Measurements from ENCODE around the gene CEACAM18.

The CEACAM18 gene

GRCh38 chr19:51460164-51460992 is 18.0 kb upstream of the CEACAM18 start:
- ChIA-PET POLR2A (no interaction called here), CTCF (interaction anchor here (0.7 to 3.9 kb wide), 4 partner anchors 12 to 194 kb away, joined by 3 to 21 read pairs (median 4); no protein-coding TSS in a partner anchor)
- no peak overlapping the region for H3K4me3 ChIP-seq (ENCODE audit: low read depth, low read length)

GRCh38 chr19:51461723-51462161 is 16.6 kb upstream of the CEACAM18 start:
- no peaks in the 10 kb centered on the region for H3K36me3 ChIP-seq (ENCODE audit: control insufficient read depth in 2 of 2, insufficient read depth in 1 of 2, low read length in 2 of 2)
- CTCF ChIA-PET: interaction anchor here (0.5 to 3.9 kb wide), 5 partner anchors 11 to 197 kb away, joined by 3 to 21 read pairs (median 3); no protein-coding TSS in a partner anchor
- H3K4me1 ChIP-seq (ENCODE audit: control insufficient read depth, insufficient read depth, low read length): no peaks in the 10 kb centered on the region
- POLR2A ChIA-PET: no interaction called here
- no peak overlapping the region for H3K4me3 ChIP-seq (ENCODE audit: low read depth, low read length)
- H3K27ac ChIP-seq (ENCODE audit: extremely low read depth, low read depth, low read length): no peak overlapping the region
- H3K9me3 ChIP-seq (ENCODE audit: control insufficient read depth, insufficient read depth, low read depth, low read length): no peaks in the 10 kb centered on the region
- TF ChIP-seq, protein P1, sequence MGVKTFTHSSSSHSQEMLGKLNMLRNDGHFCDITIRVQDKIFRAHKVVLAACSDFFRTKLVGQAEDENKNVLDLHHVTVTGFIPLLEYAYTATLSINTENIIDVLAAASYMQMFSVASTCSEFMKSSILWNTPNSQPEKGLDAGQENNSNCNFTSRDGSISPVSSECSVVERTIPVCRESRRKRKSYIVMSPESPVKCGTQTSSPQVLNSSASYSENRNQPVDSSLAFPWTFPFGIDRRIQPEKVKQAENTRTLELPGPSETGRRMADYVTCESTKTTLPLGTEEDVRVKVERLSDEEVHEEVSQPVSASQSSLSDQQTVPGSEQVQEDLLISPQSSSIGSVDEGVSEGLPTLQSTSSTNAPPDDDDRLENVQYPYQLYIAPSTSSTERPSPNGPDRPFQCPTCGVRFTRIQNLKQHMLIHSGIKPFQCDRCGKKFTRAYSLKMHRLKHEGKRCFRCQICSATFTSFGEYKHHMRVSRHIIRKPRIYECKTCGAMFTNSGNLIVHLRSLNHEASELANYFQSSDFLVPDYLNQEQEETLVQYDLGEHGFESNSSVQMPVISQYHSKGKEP (tag by site-specific recombination; IDR thresholded peaks at IDR 0.05): no peak
- TF ChIP-seq SCRT1 (tag by site-specific recombination; IDR thresholded peaks at IDR 0.05; ENCODE audit: borderline replicate concordance) (no peak), ZSCAN4 (tag by site-specific recombination; IDR thresholded peaks at IDR 0.05) (no peak), ZIC2 (tag by site-specific recombination; IDR thresholded peaks at IDR 0.05) (0 out of 2 replicates have a peak, but pooled peaks have one; percentile 22)
- TF ChIP-seq, protein P2, sequence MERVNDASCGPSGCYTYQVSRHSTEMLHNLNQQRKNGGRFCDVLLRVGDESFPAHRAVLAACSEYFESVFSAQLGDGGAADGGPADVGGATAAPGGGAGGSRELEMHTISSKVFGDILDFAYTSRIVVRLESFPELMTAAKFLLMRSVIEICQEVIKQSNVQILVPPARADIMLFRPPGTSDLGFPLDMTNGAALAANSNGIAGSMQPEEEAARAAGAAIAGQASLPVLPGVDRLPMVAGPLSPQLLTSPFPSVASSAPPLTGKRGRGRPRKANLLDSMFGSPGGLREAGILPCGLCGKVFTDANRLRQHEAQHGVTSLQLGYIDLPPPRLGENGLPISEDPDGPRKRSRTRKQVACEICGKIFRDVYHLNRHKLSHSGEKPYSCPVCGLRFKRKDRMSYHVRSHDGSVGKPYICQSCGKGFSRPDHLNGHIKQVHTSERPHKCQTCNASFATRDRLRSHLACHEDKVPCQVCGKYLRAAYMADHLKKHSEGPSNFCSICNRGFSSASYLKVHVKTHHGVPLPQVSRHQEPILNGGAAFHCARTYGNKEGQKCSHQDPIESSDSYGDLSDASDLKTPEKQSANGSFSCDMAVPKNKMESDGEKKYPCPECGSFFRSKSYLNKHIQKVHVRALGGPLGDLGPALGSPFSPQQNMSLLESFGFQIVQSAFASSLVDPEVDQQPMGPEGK (tag by site-specific recombination; IDR thresholded peaks at IDR 0.05): no peak

More at GRCh38 chr19:51460164-51460992, 18.0 kb upstream of the CEACAM18 start:
- H3K9me3 ChIP-seq (ENCODE audit: control insufficient read depth, insufficient read depth, low read depth, low read length): no peaks in the 10 kb centered on the region
- no peaks in the 10 kb centered on the region for H3K36me3 ChIP-seq (ENCODE audit: control insufficient read depth in 2 of 2, insufficient read depth in 1 of 2, low read length in 2 of 2)
- no peak for TF ChIP-seq PRDM1 (tag by site-specific recombination; IDR thresholded peaks at IDR 0.05)
- TF ChIP-seq, protein P3, sequence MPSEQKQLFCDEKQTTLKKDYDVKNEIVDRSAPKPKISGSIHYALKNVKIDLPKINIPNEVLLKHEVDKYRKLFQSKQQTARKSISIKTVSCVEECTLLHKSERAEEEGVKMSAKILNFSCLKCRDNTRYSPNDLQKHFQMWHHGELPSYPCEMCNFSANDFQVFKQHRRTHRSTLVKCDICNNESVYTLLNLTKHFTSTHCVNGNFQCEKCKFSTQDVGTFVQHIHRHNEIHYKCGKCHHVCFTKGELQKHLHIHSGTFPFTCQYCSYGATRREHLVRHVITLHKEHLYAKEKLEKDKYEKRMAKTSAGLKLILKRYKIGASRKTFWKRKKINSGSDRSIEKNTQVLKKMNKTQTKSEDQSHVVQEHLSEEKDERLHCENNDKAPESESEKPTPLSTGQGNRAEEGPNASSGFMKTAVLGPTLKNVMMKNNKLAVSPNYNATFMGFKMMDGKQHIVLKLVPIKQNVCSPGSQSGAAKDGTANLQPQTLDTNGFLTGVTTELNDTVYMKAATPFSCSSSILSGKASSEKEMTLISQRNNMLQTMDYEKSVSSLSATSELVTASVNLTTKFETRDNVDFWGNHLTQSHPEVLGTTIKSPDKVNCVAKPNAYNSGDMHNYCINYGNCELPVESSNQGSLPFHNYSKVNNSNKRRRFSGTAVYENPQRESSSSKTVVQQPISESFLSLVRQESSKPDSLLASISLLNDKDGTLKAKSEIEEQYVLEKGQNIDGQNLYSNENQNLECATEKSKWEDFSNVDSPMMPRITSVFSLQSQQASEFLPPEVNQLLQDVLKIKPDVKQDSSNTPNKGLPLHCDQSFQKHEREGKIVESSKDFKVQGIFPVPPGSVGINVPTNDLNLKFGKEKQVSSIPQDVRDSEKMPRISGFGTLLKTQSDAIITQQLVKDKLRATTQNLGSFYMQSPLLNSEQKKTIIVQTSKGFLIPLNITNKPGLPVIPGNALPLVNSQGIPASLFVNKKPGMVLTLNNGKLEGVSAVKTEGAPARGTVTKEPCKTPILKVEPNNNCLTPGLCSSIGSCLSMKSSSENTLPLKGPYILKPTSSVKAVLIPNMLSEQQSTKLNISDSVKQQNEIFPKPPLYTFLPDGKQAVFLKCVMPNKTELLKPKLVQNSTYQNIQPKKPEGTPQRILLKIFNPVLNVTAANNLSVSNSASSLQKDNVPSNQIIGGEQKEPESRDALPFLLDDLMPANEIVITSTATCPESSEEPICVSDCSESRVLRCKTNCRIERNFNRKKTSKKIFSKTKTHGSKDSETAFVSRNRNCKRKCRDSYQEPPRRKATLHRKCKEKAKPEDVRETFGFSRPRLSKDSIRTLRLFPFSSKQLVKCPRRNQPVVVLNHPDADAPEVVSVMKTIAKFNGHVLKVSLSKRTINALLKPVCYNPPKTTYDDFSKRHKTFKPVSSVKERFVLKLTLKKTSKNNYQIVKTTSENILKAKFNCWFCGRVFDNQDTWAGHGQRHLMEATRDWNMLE (tag by site-specific recombination; conservative IDR thresholded peaks at IDR 0.05; ENCODE audit: low read depth): peak; percentile 32; the same call in 1 of the 2 replicates
- TF ChIP-seq ZBTB11 (tag by site-specific recombination; conservative IDR thresholded peaks at IDR 0.05; ENCODE audit: low read depth): peak; percentile 46; the same call in 1 of the 2 replicates
- no peaks in the 10 kb centered on the region for H3K4me1 ChIP-seq (ENCODE audit: control insufficient read depth, insufficient read depth, low read length)
- no peak overlapping the region for H3K27ac ChIP-seq (ENCODE audit: extremely low read depth, low read depth, low read length)
